Body of pancreas (tissue), 4 donors: Measurements from ENCODE around the gene UHMK1.

Source experiments
- CTCF ChIP-seq, 7 experiments: fragments of 450-650 bp in 4 of 7; fragments of 200-600 bp in 3 of 7; sonication (generic) in 3 of 7; IDR thresholded peaks; one replicate each; pipeline ENCODE4 v1.5.1; 2016 to 2019; ENCODE audit warnings: antibody characterized with exemption in 7 of 7
- POLR2A ChIP-seq, 3 donors: fragments of 450-650 bp; IDR thresholded peaks; one replicate each; pipeline ENCODE4 v1.6.1; 2016; ENCODE audit warnings: antibody characterized with exemption in 3 of 3, mild to moderate bottlenecking in 2 of 3

GRCh38 chr1:162561616-162562469, 64.2 kb downstream of the UHMK1 start, which contains the start of gene UAP1:
- TF ChIP-seq CTCF (IDR thresholded peaks at IDR 0.05) (no peak), POLR2A (IDR thresholded peaks at IDR 0.05) (peak; percentile 98 to 99 (median 99))
